WTC11 (cell line): ENCODE data around the gene CEP63.

ENCODE experiments used
- CBFB ChIP-seq: sonication (generic); formaldehyde crosslinking; IDR thresholded peaks from 2 replicates; pipeline ENCODE4 v1.8.1; 2022; ENCODE audit warnings: mild to moderate bottlenecking, low read depth, missing genetic modification reagents
- ESRRA ChIP-seq: sonication (generic); formaldehyde crosslinking; IDR thresholded peaks from 2 replicates; pipeline ENCODE4 v1.8.1; 2022; ENCODE audit warnings: mild to moderate bottlenecking, missing genetic modification reagents, borderline replicate concordance
- FOXJ3 ChIP-seq: sonication (generic); formaldehyde crosslinking; IDR thresholded peaks from 2 replicates; pipeline ENCODE4 v1.9.0; 2021; ENCODE audit warnings: missing genetic modification reagents, mild to moderate bottlenecking, borderline replicate concordance
- FOXK1 ChIP-seq: sonication (generic); formaldehyde crosslinking; IDR thresholded peaks from 2 replicates; pipeline ENCODE4 v1.8.0; 2022; ENCODE audit warnings: mild to moderate bottlenecking, moderate library complexity, missing genetic modification reagents
- JUN ChIP-seq: sonication (generic); formaldehyde crosslinking; IDR thresholded peaks from 2 replicates; pipeline ENCODE4 v1.8.0; 2023; ENCODE audit warnings: mild to moderate bottlenecking, missing genetic modification reagents
- MXD4 ChIP-seq: fragments of 250-450 bp; sonication (Bioruptor Pico); IDR thresholded peaks from 2 replicates; pipeline ENCODE4 v1.8.0; 2021; ENCODE audit warnings: mild to moderate bottlenecking, moderate library complexity, borderline replicate concordance
- SMAD3 ChIP-seq: sonication (generic); formaldehyde crosslinking; IDR thresholded peaks from 2 replicates; pipeline ENCODE4 v1.8.0; 2022; ENCODE audit warnings: missing genetic modification reagents, mild to moderate bottlenecking, borderline replicate concordance
- SP1 ChIP-seq: sonication (generic); formaldehyde crosslinking; conservative IDR thresholded peaks from 2 replicates; pipeline ENCODE4 v1.8.1; 2022; ENCODE audit warnings: missing genetic modification reagents
- TEAD4 ChIP-seq: sonication (generic); formaldehyde crosslinking; IDR thresholded peaks from 2 replicates; pipeline ENCODE4 v1.8.0; 2022; ENCODE audit warnings: mild to moderate bottlenecking, missing genetic modification reagents
- ZNF423 ChIP-seq: fragments of 250-450 bp; sonication (Bioruptor Pico); IDR thresholded peaks from 2 replicates; pipeline ENCODE4 v2.1.2; 2022; ENCODE audit warnings: mild to moderate bottlenecking, moderate library complexity
- TF ChIP-seq, protein P1 (sequence below): fragments of 200-600 bp; IDR thresholded peaks from 2 replicates; pipeline ENCODE4 v1.8.0; 2022; ENCODE audit warnings: antibody characterized with exemption
- TF ChIP-seq, protein P2 (sequence below): sonication (generic); formaldehyde crosslinking; IDR thresholded peaks from 2 replicates; pipeline ENCODE4 v1.8.1; 2022; ENCODE audit warnings: mild to moderate bottlenecking, moderate library complexity, missing genetic modification reagents
- TF ChIP-seq, protein P3 (sequence below): sonication (generic); formaldehyde crosslinking; IDR thresholded peaks from 2 replicates; pipeline ENCODE4 v1.8.1; 2023; ENCODE audit warnings: mild to moderate bottlenecking, moderate library complexity, missing genetic modification reagents
- TF ChIP-seq, protein P4 (sequence below): sonication (generic); formaldehyde crosslinking; IDR thresholded peaks from 2 replicates; pipeline ENCODE4 v1.8.1; 2022; ENCODE audit warnings: missing genetic modification reagents, borderline replicate concordance

DNA sequence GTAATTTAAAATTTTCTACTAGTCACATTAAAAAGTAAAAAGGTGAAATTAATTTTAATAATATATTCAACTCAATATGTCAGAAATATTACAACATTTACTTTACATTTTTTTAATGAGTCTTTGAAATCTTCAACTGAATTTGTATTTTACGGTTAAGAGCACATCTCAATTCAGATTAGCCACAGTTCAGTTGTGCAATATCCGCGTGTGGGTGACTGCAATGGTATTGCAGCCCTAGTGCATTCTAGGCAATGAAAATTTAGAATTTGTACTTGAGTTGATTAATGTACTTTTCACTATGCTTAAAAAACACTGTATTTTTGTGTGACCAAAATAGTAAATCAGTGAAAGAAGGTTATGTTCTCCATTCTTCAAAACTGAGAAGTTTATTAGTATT lies 57.3 kb downstream of the CEP63 start:
- TF ChIP-seq, protein P1, sequence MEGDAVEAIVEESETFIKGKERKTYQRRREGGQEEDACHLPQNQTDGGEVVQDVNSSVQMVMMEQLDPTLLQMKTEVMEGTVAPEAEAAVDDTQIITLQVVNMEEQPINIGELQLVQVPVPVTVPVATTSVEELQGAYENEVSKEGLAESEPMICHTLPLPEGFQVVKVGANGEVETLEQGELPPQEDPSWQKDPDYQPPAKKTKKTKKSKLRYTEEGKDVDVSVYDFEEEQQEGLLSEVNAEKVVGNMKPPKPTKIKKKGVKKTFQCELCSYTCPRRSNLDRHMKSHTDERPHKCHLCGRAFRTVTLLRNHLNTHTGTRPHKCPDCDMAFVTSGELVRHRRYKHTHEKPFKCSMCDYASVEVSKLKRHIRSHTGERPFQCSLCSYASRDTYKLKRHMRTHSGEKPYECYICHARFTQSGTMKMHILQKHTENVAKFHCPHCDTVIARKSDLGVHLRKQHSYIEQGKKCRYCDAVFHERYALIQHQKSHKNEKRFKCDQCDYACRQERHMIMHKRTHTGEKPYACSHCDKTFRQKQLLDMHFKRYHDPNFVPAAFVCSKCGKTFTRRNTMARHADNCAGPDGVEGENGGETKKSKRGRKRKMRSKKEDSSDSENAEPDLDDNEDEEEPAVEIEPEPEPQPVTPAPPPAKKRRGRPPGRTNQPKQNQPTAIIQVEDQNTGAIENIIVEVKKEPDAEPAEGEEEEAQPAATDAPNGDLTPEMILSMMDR = no peak
- TF ChIP-seq MXD4 = no peak
- no peak for TF ChIP-seq TEAD4 (CRISPR knock-in tag)
- no peak for TF ChIP-seq JUN (CRISPR knock-in tag)
- TF ChIP-seq CBFB (CRISPR knock-in tag) = no peak
- TF ChIP-seq, protein P2, sequence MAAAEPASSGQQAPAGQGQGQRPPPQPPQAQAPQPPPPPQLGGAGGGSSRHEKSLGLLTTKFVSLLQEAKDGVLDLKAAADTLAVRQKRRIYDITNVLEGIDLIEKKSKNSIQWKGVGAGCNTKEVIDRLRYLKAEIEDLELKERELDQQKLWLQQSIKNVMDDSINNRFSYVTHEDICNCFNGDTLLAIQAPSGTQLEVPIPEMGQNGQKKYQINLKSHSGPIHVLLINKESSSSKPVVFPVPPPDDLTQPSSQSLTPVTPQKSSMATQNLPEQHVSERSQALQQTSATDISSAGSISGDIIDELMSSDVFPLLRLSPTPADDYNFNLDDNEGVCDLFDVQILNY = no peak
- TF ChIP-seq SP1 = no peak
- TF ChIP-seq FOXJ3 (CRISPR knock-in tag) = no peak
- TF ChIP-seq ESRRA (CRISPR knock-in tag) = no peak
- no peak for TF ChIP-seq ZNF423 (CRISPR knock-in tag)
- TF ChIP-seq, protein P3, sequence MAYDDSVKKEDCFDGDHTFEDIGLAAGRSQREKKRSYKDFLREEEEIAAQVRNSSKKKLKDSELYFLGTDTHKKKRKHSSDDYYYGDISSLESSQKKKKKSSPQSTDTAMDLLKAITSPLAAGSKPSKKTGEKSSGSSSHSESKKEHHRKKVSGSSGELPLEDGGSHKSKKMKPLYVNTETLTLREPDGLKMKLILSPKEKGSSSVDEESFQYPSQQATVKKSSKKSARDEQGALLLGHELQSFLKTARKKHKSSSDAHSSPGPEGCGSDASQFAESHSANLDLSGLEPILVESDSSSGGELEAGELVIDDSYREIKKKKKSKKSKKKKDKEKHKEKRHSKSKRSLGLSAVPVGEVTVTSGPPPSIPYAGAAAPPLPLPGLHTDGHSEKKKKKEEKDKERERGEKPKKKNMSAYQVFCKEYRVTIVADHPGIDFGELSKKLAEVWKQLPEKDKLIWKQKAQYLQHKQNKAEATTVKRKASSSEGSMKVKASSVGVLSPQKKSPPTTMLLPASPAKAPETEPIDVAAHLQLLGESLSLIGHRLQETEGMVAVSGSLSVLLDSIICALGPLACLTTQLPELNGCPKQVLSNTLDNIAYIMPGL (CRISPR knock-in tag) = no peak
- TF ChIP-seq SMAD3 (CRISPR knock-in tag) = no peak
- TF ChIP-seq, protein P4, sequence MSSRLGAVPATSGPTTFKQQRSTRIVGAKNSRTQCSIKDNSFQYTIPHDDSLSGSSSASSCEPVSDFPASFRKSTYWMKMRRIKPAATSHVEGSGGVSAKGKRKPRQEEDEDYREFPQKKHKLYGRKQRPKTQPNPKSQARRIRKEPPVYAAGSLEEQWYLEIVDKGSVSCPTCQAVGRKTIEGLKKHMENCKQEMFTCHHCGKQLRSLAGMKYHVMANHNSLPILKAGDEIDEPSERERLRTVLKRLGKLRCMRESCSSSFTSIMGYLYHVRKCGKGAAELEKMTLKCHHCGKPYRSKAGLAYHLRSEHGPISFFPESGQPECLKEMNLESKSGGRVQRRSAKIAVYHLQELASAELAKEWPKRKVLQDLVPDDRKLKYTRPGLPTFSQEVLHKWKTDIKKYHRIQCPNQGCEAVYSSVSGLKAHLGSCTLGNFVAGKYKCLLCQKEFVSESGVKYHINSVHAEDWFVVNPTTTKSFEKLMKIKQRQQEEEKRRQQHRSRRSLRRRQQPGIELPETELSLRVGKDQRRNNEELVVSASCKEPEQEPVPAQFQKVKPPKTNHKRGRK (CRISPR knock-in tag) = no peak
- no peak for TF ChIP-seq FOXK1 (CRISPR knock-in tag)
